ENCODE results near the gene TRERF1. TPM values are rescaled to one million over a fixed set of nuclear protein-coding genes. Genes with fewer than 3 reads are reported as not detected.

The TRERF1 gene
- total and polyA plus RNA-seq, 2 of the 8 experiments (the other 6 are each of a cell fraction or from before 2014, with no cell fraction given), result 10.8 to 21.5 TPM

DNA sequence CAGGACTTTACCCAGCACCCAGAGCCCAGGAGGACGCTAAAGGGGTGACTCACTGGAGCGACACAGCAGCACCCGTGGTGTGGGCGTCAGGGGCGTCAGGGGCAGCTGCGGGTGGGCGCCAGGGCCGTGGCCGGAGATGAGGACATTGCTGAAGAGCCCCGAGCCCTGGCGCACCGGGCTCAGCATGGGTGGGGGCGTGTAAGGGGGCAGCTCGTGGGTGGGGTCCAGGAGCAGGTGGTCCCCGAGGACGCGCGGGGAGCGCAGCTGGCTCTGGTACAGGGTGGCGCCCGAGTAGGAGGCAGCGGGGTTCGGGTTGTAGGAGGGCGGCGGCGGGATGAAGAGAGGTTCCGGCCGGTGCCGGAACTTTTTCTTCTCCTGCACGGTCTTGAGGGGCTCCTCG lies 192.4 kb downstream of the TRERF1 start (continued):
- no peak for TF ChIP-seq RBBP5 (IDR thresholded peaks at IDR 0.05; ENCODE audit: borderline replicate concordance, low read depth, low read length)
- TF ChIP-seq SP2 (IDR thresholded peaks at IDR 0.05; ENCODE audit: low read length), result no peak
- no peak for TF ChIP-seq CBX5 (IDR thresholded peaks at IDR 0.05; ENCODE audit: low read depth, low read length)

Measured in H1 (cell line).